Bone marrow (tissue), 2 donors: ENCODE results near the gene MAGEA4.
"Not testable (repeated sequence)": the region's sequence is repeated elsewhere in the genome, so short reads cannot be mapped to it uniquely, and the experiment has no call there.

Experiments
- DNase-seq, 2 donors: peaks; one replicate each; lab custom pipeline; 2025; lab: John Stamatoyannopoulos, UW

MAGEA4 gene

DNA sequence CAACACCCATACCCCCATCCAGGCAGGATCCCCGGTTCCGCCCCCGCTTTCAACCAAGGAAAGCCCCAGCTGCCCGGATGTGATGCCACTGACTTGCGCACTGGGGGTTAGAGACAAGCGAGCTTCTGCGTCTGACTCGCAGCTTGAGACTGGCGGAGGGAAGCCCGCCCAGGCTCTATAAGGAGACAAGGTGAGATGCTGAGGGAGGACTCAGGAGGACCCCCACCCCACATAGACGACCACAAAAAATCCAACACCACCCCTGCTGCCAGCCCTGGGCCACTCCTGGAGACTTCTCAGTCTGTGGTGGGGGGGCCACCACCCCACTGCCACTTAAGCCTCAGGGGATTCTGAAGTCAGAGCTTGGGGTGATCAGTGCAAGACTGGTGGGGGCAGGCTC is at the start of gene MAGEA4:
MAGEA4 (plus strand) TSS at position 110 of the 400 bp plus-strand sequence. CDS start 10,776 bp downstream, outside the sequence.
- DNase-seq, result no peak

GRCh38 chrX:151870602-151871001 is 42.1 kb upstream of the MAGEA4 start:
- DNase-seq, result no peak

DNA sequence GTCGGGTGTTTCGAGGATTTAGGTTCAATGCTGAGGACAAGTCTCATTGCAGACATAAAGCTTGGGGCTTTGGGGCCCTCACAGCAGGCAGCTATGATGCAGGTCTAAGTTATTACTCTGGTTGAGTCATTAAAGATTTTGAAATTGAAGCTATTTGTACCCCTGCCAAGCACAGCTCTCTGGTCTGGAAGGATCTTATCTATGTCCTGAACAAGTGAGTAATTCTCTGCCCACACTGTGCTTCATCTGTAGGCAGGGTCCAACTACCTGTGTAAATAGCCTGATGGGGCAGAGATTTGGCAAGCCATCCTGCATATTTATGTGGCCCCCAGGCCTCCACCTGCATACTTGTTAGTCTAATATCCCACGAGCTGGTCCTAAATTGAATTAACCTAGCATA is 41.4 kb upstream of the MAGEA4 start:
- DNase-seq, result no peak

- no peak for DNase-seq
These were observed 39.6 kb upstream of the MAGEA4 start for GRCh38 chrX:151873096-151873495.

GRCh38 chrX:151875270-151876026 is 37.2 kb upstream of the MAGEA4 start:
- DNase-seq, result no peak

DNA sequence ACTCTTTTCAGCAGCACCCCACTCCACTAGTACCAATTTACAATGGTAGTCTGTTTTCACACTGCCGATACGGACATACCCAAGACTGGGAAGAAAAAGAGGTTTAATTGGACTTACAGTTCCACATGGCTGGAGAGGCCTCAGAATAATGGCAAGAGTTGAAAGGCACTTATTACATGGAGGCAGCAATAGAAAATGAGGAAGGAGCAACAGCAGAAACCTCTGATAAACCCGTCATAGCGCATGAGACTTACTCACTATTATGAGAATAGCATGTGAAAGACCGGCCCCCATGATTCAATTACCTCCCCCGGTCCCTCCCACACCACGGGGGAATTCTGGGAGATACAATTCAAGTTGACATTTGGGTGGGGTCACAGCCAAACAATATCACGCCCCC is 34.1 kb upstream of the MAGEA4 start:
- DNase-seq, result no peak

- no peak for DNase-seq
These were observed 32.8 kb upstream of the MAGEA4 start for GRCh38 chrX:151879856-151880255.

DNA sequence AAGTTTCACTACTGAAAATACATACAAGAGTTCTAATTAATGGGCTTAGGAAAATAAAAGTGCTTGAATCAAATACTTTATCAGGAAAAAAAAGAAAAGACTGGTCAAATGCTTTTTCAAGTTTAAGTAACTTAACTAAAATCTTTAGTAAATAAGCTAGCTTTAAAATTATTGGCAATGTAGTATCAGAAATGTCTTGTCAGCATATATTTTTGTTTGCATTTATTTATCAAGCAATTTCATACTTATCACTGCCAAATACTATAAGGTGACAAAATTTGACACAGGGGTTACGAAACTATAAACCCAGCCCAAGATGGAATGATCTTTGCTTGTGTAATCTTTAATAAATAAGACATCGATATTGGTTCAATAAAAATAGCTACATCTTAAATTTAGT is 31.8 kb upstream of the MAGEA4 start:
- DNase-seq, result no peak

DNA sequence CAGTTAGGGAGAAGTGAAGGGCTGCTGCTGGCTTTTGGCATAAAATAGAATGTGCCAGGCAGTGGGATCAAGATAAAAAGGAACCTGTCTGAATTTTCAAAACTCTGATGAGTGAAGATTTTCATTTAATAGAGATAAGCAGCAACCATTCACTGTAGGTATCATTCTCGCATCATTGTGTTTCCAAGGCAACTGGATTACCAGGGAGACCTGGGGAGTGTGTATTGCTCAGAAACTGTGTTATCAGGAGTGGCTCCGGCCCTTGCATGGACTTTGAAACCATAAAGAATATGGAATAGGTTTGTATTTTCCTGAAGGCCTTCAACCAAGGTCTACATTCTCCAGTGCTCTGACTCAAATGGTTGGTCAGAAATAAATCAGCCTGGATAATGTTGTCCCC is 23.3 kb upstream of the MAGEA4 start:
- DNase-seq, result no peak

GRCh38 chrX:151896734-151897474 is 15.8 kb upstream of the MAGEA4 start:
- DNase-seq, result no peak

GRCh38 chrX:151899622-151900021 is 13.1 kb upstream of the MAGEA4 start:
- no peak for DNase-seq

GRCh38 chrX:151901826-151902225 is 10.9 kb upstream of the MAGEA4 start:
- no peak for DNase-seq

DNA sequence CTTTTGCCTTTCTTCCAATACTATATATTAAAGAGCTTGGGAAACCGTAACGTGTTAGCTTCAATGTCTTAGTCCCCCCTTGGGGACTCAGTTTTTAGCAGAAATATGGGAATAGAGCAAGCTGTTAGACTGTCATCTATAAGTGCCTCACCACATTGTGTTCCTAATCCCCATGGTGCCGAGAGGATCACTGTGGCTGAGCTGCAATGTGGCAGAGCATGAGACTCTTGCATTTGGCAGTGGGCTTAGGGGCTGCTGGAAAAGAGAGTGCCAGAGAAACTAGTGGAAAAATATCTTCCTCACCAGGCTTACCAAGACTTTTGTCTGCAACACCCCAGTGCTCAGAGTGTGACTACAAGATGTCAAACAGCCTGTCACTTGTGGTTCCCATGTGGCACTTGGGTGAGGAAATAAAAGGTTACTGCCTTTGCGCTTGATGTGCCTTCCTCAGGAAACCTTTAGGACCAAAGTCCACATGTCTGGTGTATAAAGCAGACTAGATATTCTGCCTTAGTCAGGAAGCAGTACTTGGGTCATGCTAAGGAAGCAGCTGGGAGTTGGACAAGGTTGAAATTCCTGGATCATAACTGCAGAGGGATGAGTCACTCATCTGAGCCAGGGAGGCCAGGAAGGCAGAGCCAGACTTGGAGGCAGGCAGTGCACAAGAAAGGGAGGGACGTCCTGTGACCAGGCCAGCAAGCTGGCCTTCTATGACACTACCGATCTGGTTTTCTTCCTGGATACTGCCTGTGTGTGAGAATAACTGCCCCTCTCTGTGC is 9.7 kb upstream of the MAGEA4 start:
- no peak for DNase-seq

DNA sequence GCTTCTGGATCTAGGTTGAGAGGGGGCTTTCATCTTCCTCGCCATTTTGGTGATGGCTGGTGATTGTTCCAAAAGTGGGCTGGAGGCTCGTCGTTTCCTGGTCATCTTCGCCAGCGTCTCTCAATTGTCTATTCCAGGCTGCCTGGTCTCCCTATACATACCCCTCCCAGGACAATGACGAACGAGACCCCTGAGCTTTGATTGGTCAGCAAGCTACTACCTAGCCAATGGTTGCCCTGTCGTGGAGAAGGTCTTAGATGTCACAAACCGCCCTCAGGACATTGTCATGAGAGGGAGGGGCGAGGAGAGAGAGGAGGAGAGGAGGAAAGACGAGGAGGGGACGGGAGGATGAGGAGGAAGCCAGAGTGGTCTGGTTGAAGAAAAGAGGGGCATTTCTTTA is 7.7 kb upstream of the MAGEA4 start:
- DNase-seq, result no peak

DNA sequence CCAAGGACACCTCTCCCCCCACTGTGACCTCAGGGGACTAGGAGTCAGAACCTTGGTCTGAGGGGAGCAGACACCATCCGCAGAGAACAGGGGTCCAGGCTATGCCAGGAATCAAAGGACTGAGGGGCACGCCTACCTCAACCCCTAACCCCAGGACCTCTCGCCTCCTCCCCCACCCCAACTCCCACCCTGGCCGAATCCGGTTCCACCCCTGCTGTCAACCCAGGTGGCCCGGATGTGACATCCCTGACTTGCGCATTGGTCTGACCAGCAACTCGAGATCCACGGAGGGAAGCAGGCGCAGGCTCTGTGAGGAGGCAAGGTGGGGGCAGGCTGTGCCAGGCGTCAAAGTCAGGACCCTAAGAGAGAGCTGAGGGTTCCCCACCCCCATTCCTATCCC is 468 bp upstream of the MAGEA4 start:
- DNase-seq, result no peak

DNA sequence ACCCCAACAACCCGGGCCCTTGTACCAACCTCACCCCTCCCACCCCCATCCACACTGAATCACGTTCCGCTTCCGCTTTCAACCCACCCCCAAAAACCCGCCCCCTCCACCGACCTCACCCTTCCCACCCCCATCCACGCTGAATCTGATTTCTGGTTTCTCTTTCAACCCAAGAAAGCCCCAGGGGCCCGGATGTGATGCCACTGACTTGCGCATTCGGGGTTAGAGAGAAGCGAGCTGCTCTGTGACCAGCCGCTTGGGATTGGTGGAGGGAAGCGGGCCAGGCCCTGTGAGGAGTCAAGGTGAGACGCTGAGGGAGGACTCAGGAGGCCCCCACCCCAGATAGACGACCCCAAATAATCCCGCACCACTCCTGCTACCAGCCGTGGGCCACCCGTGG is 6.0 kb downstream of the MAGEA4 start:
- not testable (repeated sequence) for DNase-seq

DNA sequence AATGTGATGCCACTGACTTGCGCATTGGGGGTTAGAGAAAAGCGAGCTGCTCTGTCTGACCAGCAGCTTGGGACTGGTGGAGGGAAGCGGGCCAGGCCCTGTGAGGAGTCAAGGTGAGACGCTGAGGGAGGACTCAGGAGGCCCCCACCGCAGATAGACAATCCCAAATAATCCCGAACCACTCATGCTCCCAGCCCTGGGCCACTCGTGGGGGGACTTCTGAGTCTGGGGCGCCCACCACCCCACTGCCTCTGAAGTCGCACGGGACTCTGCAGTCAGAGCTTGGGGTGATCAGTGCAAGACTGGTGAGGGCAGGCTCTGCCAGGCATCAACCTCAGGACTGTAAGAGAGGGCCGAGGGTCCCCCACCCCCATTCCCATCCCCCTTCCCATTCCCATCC is 6.9 kb downstream of the MAGEA4 start:
- DNase-seq, result no peak

DNA sequence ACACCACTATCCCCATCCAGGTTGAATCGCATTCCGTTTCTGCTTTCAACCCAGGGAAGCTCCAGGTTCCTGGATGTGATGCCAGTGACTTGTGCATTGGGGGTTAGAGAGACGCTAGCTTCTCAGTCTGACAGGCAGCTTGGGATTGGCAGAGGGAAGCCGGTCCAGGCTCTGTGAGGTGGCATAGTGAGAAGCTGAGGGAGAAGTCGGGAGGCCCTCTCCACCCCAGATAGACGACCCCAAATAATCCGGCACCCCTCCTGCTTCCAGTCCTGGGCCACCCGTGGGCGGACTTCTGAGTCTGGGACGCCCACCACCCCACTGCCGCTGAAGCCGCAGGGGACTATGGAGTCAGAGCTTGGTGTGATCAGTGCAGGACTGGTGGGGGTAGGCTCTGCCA is 7.4 kb downstream of the MAGEA4 start:
- DNase-seq, result no peak

- DNase-seq, result no peak
These were observed 7.8 kb downstream of the MAGEA4 start for GRCh38 chrX:151920530-151920929.

GRCh38 chrX:151921292-151921691 is 8.6 kb downstream of the MAGEA4 start:
- no peak for DNase-seq

DNA sequence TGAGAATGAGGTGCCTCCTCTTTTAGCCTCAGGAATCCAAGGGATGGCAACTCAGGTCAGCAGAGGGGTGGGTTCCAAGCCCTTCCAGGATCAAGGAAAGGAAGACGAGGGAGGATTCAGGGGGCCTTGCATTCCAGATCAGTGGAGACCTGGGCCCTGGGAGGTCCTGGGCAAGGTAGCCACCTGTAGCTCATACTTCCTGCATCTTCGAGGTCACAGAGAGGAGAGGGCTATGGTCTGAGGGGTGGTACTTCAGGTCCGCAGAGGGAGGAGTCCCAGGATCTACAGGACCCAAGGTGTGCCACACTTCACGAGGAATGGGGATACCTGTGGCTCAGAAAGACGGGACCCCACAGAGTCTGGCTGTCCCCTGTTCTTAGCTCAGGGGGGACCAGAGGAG is 9.2 kb downstream of the MAGEA4 start:
- no peak for DNase-seq

GRCh38 chrX:151922692-151923091 is 10.0 kb downstream of the MAGEA4 start:
- no peak for DNase-seq

- DNase-seq, result no peak
These were observed 11.0 kb downstream of the MAGEA4 start for GRCh38 chrX:151923648-151924047.
